Upper lobe of right lung (tissue), 1 donor: ENCODE data around the gene ABCC4. TPM values are rescaled to one million over a fixed set of nuclear protein-coding genes. Genes with fewer than 3 reads are reported as not detected.
"Not testable (repeated sequence)": the region's sequence is repeated elsewhere in the genome, so short reads cannot be mapped to it uniquely, and the experiment has no call there.

Experiments
- ATAC-seq: fragments of 200-7000 bp; cut with Tn5 transposase; one replicate; pipeline ENCODE4 v1.9.1; 2020; ENCODE audit warnings: mild to moderate bottlenecking, moderate library complexity
- DNase-seq: peaks from one replicate; pipeline ENCODE4 v3.0.0-alpha.2; 2020
- H3K27ac ChIP-seq: fragments of 200-600 bp; one replicate; pipeline ENCODE4 v1.8.0; 2022
- H3K27me3 ChIP-seq: fragments of 200-600 bp; one replicate; pipeline ENCODE4 v1.8.0; 2022; ENCODE audit warnings: mild to moderate bottlenecking
- H3K36me3 ChIP-seq: fragments of 200-600 bp; one replicate; pipeline ENCODE4 v1.8.0; 2022
- H3K4me1 ChIP-seq: fragments of 200-600 bp; one replicate; pipeline ENCODE4 v1.8.0; 2022
- H3K4me3 ChIP-seq: fragments of 200-600 bp; one replicate; pipeline ENCODE4 v1.8.0; 2022; ENCODE audit warnings: mild to moderate bottlenecking
- H3K9me3 ChIP-seq: fragments of 200-600 bp; one replicate; pipeline ENCODE4 v1.8.0; 2022
- intact Hi-C: fragments of 100-400 bp; cut with DNase I; formaldehyde crosslinking; loops from one replicate; pipeline ENCODE4 v1.11.0; 2022
- total RNA-seq: library from RNA; stranded (reverse); fragmentation: NEBNext Ultra II Directional; extraction: Animal tissue kit (Norgen Biotek cat#: 25700); gene quantifications from one replicate; pipeline ENCODE4 v1.2.1, GENCODE V29; 2021
- TF ChIP-seq, protein P1 (sequence below): fragments of 200-600 bp; IDR thresholded peaks from one replicate; pipeline ENCODE4 v1.8.0; 2022; ENCODE audit warnings: antibody characterized with exemption
- donor health status: DM: no; HTN: yes; CAD: no; lungs with severe emphysema.

Gene ABCC4
- total RNA-seq, 1 donor from 2014 or later = 28.1 TPM

DNA sequence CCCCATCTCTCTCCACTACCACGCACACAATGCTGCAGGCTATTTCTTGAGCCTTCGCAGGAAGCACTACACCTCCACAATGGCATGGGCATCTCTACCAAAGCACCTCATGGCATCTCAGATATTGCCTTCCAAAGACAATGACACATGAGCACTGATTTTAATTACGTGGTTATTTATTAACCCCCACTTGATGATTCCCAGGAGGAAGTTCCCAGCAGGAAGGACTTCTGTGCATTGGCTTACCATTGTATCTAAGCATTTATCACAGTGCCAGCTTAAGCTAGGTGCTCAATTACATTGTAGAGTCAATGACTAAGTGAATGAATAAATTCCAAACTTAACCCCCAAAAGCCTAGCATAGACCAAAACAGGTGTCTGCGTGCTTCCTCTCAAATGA, 101.4 kb downstream of the ABCC4 start:
- DNase-seq = no peak
- H3K36me3 ChIP-seq = no peaks in the 10 kb centered on the region
- TF ChIP-seq, protein P1, sequence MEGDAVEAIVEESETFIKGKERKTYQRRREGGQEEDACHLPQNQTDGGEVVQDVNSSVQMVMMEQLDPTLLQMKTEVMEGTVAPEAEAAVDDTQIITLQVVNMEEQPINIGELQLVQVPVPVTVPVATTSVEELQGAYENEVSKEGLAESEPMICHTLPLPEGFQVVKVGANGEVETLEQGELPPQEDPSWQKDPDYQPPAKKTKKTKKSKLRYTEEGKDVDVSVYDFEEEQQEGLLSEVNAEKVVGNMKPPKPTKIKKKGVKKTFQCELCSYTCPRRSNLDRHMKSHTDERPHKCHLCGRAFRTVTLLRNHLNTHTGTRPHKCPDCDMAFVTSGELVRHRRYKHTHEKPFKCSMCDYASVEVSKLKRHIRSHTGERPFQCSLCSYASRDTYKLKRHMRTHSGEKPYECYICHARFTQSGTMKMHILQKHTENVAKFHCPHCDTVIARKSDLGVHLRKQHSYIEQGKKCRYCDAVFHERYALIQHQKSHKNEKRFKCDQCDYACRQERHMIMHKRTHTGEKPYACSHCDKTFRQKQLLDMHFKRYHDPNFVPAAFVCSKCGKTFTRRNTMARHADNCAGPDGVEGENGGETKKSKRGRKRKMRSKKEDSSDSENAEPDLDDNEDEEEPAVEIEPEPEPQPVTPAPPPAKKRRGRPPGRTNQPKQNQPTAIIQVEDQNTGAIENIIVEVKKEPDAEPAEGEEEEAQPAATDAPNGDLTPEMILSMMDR = no peak
- no peaks in the 10 kb centered on the region for H3K4me1 ChIP-seq
- no peak overlapping the region for H3K27ac ChIP-seq
- intact Hi-C loops = no loop called here
- no peaks in the 10 kb centered on the region for H3K9me3 ChIP-seq
- no peaks in the 10 kb centered on the region for H3K27me3 ChIP-seq
- H3K4me3 ChIP-seq = no peak overlapping the region
- no peak for ATAC-seq

- H3K36me3 ChIP-seq, H3K4me3 ChIP-seq, H3K27ac ChIP-seq, intact Hi-C loops, H3K27me3 ChIP-seq, H3K9me3 ChIP-seq, H3K4me1 ChIP-seq, DNase-seq, ATAC-seq: not testable (repeated sequence)
Measured at GRCh38 chr13:95198606-95199005, 102.6 kb downstream of the ABCC4 start.

DNA sequence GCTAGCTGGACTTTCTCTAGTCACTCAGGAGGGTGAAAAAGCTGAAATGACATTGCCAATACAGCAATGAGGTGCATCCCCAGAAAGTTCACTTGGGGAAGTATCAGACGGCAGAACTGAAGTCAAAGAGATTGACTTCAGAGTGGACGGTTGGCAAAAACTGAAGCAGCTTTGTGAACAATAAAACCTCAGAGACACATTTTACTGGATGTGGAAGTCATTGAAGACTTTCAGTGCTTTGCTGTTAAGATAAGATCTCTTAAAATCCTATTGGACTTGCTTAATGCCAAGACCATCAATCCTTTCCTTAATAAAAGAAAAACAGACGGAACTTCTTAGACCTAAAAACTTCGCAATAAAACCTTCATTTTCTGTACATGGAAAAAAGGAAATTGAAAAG, 103.7 kb downstream of the ABCC4 start:
- ATAC-seq = no peak
- Histone ChIP-seq H3K36me3 (peaks cover 9% of the 10 kb centered on the region), H3K4me1 (no peaks in the 10 kb centered on the region), H3K4me3 (no peak overlapping the region), H3K27ac (no peak overlapping the region), H3K27me3 (no peaks in the 10 kb centered on the region), H3K9me3 (no peaks in the 10 kb centered on the region)
- TF ChIP-seq, protein P1 = no peak
- DNase-seq = no peak
- intact Hi-C loops = no loop called here

DNA sequence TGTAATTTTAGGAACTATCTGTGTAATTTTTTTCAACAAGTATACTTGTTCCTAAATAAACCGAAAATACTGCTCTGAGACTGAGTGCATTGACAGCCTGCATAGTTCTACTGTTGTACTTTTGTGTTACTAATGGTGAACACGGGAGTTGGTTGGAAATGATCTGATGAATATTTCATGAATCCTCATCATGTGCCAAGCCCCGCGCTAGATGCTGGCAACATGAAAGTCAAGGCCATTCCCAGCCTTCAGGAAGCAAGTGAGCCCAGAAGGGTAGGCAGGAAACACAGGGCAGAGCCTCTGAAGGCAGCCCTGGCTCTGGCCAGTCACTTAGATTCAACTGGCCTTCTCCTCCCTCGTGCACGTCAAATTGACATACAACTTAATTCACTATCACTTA, 106.1 kb downstream of the ABCC4 start:
- DNase-seq (no peak), ATAC-seq (no peak)
- Histone ChIP-seq H3K4me3 (no peak overlapping the region), H3K9me3 (no peaks in the 10 kb centered on the region), H3K36me3 (peaks cover 9% of the 10 kb centered on the region), H3K27ac (no peak overlapping the region), H3K4me1 (peaks cover 6% of the 10 kb centered on the region), H3K27me3 (no peaks in the 10 kb centered on the region)
- intact Hi-C loops = no loop called here
- TF ChIP-seq, protein P1 = no peak

DNA sequence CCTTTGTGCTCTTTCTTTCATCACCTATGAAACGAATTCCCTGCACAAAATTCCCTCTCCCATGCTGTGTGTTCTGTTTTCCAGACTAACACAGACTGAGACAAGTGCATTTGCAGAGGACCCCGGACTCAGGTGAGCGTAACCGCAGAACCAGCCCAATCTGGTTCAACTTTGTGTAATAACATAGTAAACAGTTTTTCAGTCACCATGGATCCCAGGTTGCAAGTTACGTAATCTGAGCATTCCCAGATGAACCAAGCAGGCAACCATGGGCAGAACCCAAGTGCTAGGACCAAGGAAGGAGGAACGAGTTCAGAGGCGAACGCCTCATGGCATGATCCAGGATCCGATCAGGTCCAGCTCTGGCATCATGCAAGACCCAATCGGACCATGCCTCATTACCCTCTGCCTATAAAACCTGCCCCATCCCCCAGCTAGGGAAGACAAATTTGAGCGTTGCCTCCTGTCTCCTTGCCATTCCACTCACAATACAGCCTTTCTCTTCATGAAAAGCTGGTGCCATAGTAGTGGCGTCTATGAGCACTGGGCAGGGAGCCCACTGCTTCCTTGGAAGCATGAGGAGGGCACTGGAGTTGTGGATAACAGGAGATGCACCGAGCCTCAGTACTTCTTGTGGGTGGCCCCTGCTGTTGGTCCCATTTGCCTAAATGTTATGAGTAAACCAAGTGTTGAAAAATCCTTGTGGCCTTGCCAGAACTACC, 107.6 kb downstream of the ABCC4 start:
- DNase-seq (no peak), ATAC-seq (peak; percentile 8)
- Histone ChIP-seq H3K36me3 (peaks cover 9% of the 10 kb centered on the region), H3K27me3 (no peaks in the 10 kb centered on the region), H3K4me1 (peaks cover 6% of the 10 kb centered on the region), H3K9me3 (no peaks in the 10 kb centered on the region), H3K27ac (peak overlapping the region; percentile 51), H3K4me3 (no peak overlapping the region)
- TF ChIP-seq, protein P1 = no peak
- intact Hi-C loops = no loop called here

- H3K4me3 ChIP-seq = no peak overlapping the region
- DNase-seq (no peak), ATAC-seq (peak; percentile 29)
- peaks cover 6% of the 10 kb centered on the region for H3K4me1 ChIP-seq
- peak overlapping the region; percentile 51 for H3K27ac ChIP-seq
- no peaks in the 10 kb centered on the region for H3K27me3 ChIP-seq
- peaks cover 9% of the 10 kb centered on the region for H3K36me3 ChIP-seq
- H3K9me3 ChIP-seq = no peaks in the 10 kb centered on the region
- intact Hi-C loops = no loop called here
- TF ChIP-seq, protein P1 = no peak
Measured at GRCh38 chr13:95192998-95193397, 108.3 kb downstream of the ABCC4 start.

GRCh38 chr13:95192564-95192945, 108.7 kb downstream of the ABCC4 start:
- H3K9me3 ChIP-seq, H3K27me3 ChIP-seq, H3K36me3 ChIP-seq, H3K4me1 ChIP-seq, H3K27ac ChIP-seq, ATAC-seq, intact Hi-C loops, H3K4me3 ChIP-seq, DNase-seq: not testable (repeated sequence)
